A673 (cell line): ENCODE results near the gene STARD9.
"Not testable (repeated sequence)": the region's sequence is repeated elsewhere in the genome, so short reads cannot be mapped to it uniquely, and the experiment has no call there.

Experiments used
- CTCF ChIP-seq: fragments of 300-800, 200-600 bp; sonication (generic); conservative IDR thresholded peaks from 2 replicates; pipeline ENCODE4 v1.5.1; 2017; ENCODE audit warnings: low read depth, mild to moderate bottlenecking, antibody characterized with exemption, low read length, moderate library complexity, mixed read lengths
- EZH2 ChIP-seq: fragments of 200-600 bp; sonication (generic); IDR thresholded peaks from 2 replicates; pipeline ENCODE4 v1.6.1; 2017; ENCODE audit warnings: borderline replicate concordance, low read depth, mild to moderate bottlenecking, mixed read lengths, antibody characterized with exemption, low read length; ENCODE audit not compliant: poor library complexity, severe bottlenecking

GRCh38 chr15:42766109-42766508 is 190.7 kb downstream of the STARD9 start:
- not testable (repeated sequence) for TF ChIP-seq CTCF, EZH2
